NOMO-1 treated with DMSO at 0.1 percent for 48 hours (cell line): ENCODE results near the gene DENND1A.
"Not testable (repeated sequence)": the region's sequence is repeated elsewhere in the genome, so short reads cannot be mapped to it uniquely, and the experiment has no call there.

Experiments used
- DNase-seq: peaks from one replicate; lab custom pipeline; 2025; ENCODE audit not compliant: unreplicated experiment; lab: John Stamatoyannopoulos, UW

The DENND1A gene

DNA sequence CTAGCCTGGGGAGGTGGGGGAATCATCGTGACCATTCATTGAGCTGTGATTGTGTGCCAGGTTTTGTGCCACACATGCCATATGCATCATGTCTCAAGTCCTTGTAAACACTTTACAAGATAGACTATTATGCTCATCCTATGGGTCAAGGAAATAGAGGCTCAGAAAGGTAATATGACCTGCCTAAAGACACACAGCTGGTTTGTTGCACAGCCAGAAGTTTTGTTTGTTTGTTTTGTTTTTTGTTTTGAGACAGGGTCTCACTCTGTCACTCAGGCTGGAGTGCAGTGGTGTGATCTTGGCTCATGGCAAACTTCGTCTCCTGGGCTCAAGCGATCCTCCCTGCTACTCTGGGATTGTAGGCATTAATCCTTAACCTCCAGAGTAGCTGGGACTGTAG lies 595.3 kb downstream of the DENND1A start:
- DNase-seq, result no peak

DNA sequence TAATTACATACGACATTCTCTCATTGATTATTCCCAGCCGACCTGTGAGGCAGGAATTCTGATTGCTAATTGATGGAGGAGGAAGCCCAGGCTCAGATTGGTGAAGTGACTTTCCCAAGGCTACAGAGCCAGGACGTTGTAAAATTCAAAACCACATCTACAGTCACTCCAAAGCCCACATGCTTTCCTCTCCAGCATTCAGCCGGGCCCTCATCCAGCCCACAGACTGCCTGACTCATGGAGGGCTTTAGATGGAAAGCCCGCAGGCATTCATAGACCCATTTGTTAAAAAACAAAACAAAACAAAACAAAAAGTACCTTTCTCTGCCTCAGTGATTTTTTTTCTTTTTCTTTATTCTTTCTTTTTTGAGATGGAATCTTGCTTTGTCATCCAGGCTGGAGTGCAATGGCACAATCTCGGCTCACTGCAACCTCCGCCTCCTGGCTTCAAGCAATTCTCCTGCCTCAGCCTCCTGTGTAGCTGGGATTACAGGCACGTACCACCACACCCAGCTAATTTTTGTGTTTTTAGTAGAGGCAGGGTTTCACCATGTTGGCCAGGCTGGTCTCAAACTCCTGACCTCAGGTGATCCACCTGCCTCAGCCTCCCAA lies 596.8 kb downstream of the DENND1A start:
- DNase-seq, result not testable (repeated sequence)

DNA sequence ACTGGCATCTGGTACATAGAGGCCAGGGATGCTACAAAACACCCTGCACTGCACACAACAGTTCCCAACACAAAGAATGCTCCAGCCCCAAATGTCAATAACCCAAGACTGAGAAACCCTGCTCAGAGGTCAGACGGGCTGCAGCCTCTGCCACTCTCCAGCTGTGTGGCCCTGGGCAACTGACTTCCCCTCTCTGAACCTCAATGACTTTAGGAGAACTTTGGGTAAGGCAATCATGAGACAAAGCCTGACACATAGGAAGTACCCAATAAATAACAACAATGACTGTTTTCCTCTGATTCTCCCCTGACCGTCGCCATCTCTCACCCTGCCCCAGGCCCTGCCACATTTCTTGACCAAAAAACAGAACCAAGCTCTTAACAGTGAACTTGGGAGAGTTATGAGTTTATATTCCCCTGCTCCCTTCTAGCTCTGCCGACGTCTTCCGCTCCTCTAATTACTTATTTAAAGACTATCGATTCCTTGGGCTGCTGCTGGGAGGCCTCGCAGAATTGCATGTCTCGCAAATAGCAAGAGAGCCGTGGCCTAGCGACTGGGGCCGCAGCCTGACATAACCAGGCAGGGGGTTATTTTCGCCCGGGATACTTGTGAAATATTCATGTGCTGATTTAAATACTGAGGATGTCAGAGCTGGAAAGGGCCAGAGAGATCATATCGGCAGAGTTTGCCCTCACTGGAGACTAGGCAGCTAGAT lies 598.4 kb downstream of the DENND1A start:
- DNase-seq, result no peak
